ENCODE data around the gene DNAH6.

Gene DNAH6

GRCh38 chr2:84631985-84632384 is 115.7 kb downstream of the DNAH6 start:
- DNase-seq (ENCODE audit: low read depth): no peak

GRCh38 chr2:84636080-84636971 is 120.0 kb downstream of the DNAH6 start:
- DNase-seq (ENCODE audit: low read depth): no peak

GRCh38 chr2:84639751-84640150 is 123.5 kb downstream of the DNAH6 start:
- DNase-seq (ENCODE audit: low read depth): no peak

GRCh38 chr2:84640411-84640810 is 124.1 kb downstream of the DNAH6 start:
- no peak for DNase-seq (ENCODE audit: low read depth)

- no peak for DNase-seq (ENCODE audit: low read depth)
Measured at GRCh38 chr2:84641021-84641420, 124.7 kb downstream of the DNAH6 start.

- no peak for DNase-seq (ENCODE audit: low read depth)
Measured at GRCh38 chr2:84643991-84644390, 127.7 kb downstream of the DNAH6 start.

- DNase-seq (ENCODE audit: low read depth): no peak
Measured at GRCh38 chr2:84646514-84646913, 130.2 kb downstream of the DNAH6 start.

- no peak for DNase-seq (ENCODE audit: low read depth)
Measured at GRCh38 chr2:84647267-84647666, 131.0 kb downstream of the DNAH6 start.

- no peak for DNase-seq (ENCODE audit: low read depth)
Measured at GRCh38 chr2:84649058-84649457, 132.8 kb downstream of the DNAH6 start.

GRCh38 chr2:84649487-84650142 is 133.3 kb downstream of the DNAH6 start:
- DNase-seq (ENCODE audit: low read depth): no peak

GRCh38 chr2:84652431-84652830 is 136.1 kb downstream of the DNAH6 start:
- DNase-seq (ENCODE audit: low read depth): no peak

GRCh38 chr2:84653302-84653701 is 137.0 kb downstream of the DNAH6 start:
- no peak for DNase-seq (ENCODE audit: low read depth)

- no peak for DNase-seq (ENCODE audit: low read depth)
Measured at GRCh38 chr2:84654414-84654813, 138.1 kb downstream of the DNAH6 start.

- no peak for DNase-seq (ENCODE audit: low read depth)
Measured at GRCh38 chr2:84669122-84669521, 152.8 kb downstream of the DNAH6 start.

GRCh38 chr2:84674099-84674498 is 157.8 kb downstream of the DNAH6 start:
- DNase-seq (ENCODE audit: low read depth): no peak

- no peak for DNase-seq (ENCODE audit: low read depth)
Measured at GRCh38 chr2:84674586-84674985, 158.3 kb downstream of the DNAH6 start.

GRCh38 chr2:84676295-84676694 is 160.0 kb downstream of the DNAH6 start:
- no peak for DNase-seq (ENCODE audit: low read depth)

- DNase-seq (ENCODE audit: low read depth): no peak
Measured at GRCh38 chr2:84678214-84678613, 161.9 kb downstream of the DNAH6 start.

- DNase-seq (ENCODE audit: low read depth): no peak
Measured at GRCh38 chr2:84686783-84687476, 170.6 kb downstream of the DNAH6 start.

- DNase-seq (ENCODE audit: low read depth): no peak
Measured at GRCh38 chr2:84687498-84688149, 171.3 kb downstream of the DNAH6 start.

- no peak for DNase-seq (ENCODE audit: low read depth)
Measured at GRCh38 chr2:84690225-84690624, 173.9 kb downstream of the DNAH6 start.

GRCh38 chr2:84694088-84694622 is 177.9 kb downstream of the DNAH6 start:
- no peak for DNase-seq (ENCODE audit: low read depth)

Data from stimulated activated CD8-positive, alpha-beta memory T cell treated with anti-CD3 and anti-CD28 coated beads, Interleukin-7, amount 100 ng/mL, for 24 hours (primary cell).